Measurements from ENCODE around the gene PRPF19. TPM values are rescaled to one million over a fixed set of nuclear protein-coding genes. Genes with fewer than 3 reads are reported as not detected.
A peak's percentile ranks its signal among the peaks of the same experiment; 100 is the strongest.

The PRPF19 gene
- total RNA-seq, 1 donor from 2014 or later: 111 TPM

- Mint-ChIP-seq H3K36me3 (ENCODE audit: insufficient read depth) (peaks cover 10% of the 10 kb centered on the region), H3K4me1 (ENCODE audit: low read depth) (peaks cover 15% of the 10 kb centered on the region), H3K4me3 (ENCODE audit: low read depth) (no peak overlapping the region), H3K9me3 (ENCODE audit: low read depth) (no peaks in the 10 kb centered on the region), H3K27ac (no peak overlapping the region), H3K27me3 (no peaks in the 10 kb centered on the region)
- TF ChIP-seq CTCF (IDR thresholded peaks at IDR 0.05; ENCODE audit: unreplicated experiment): no peak
- no peak for DNase-seq (ENCODE audit: low spot score, unreplicated experiment)
Measured at GRCh38 chr11:60918939-60919265, 12.5 kb upstream of the PRPF19 start.

- Mint-ChIP-seq H3K36me3 (ENCODE audit: insufficient read depth) (peaks cover 10% of the 10 kb centered on the region), H3K27me3 (no peaks in the 10 kb centered on the region), H3K4me1 (ENCODE audit: low read depth) (peaks cover 19% of the 10 kb centered on the region), H3K9me3 (ENCODE audit: low read depth) (no peaks in the 10 kb centered on the region), H3K27ac (no peak overlapping the region), H3K4me3 (ENCODE audit: low read depth) (no peak overlapping the region)
- DNase-seq (ENCODE audit: low spot score, unreplicated experiment): no peak
- no peak for TF ChIP-seq CTCF (IDR thresholded peaks at IDR 0.05; ENCODE audit: unreplicated experiment)
Measured at GRCh38 chr11:60918251-60918938, 12.0 kb upstream of the PRPF19 start.

- H3K27ac Mint-ChIP-seq: no peak overlapping the region
- peaks cover 21% of the 10 kb centered on the region for H3K4me1 Mint-ChIP-seq (ENCODE audit: low read depth)
- H3K4me3 Mint-ChIP-seq (ENCODE audit: low read depth): no peak overlapping the region
- DNase-seq (ENCODE audit: low spot score, unreplicated experiment): no peak
- no peaks in the 10 kb centered on the region for H3K27me3 Mint-ChIP-seq
- no peaks in the 10 kb centered on the region for H3K9me3 Mint-ChIP-seq (ENCODE audit: low read depth)
- H3K36me3 Mint-ChIP-seq (ENCODE audit: insufficient read depth): peaks cover 7% of the 10 kb centered on the region
- TF ChIP-seq CTCF (IDR thresholded peaks at IDR 0.05; ENCODE audit: unreplicated experiment): no peak
Measured at GRCh38 chr11:60917267-60917666, 10.9 kb upstream of the PRPF19 start.

GRCh38 chr11:60916669-60917206 is 10.4 kb upstream of the PRPF19 start:
- Mint-ChIP-seq H3K27me3 (no peaks in the 10 kb centered on the region), H3K27ac (no peak overlapping the region), H3K9me3 (ENCODE audit: low read depth) (no peaks in the 10 kb centered on the region), H3K4me1 (ENCODE audit: low read depth) (peaks cover 21% of the 10 kb centered on the region), H3K36me3 (ENCODE audit: insufficient read depth) (peaks cover 5% of the 10 kb centered on the region), H3K4me3 (ENCODE audit: low read depth) (no peak overlapping the region)
- DNase-seq (ENCODE audit: low spot score, unreplicated experiment): no peak
- no peak for TF ChIP-seq CTCF (IDR thresholded peaks at IDR 0.05; ENCODE audit: unreplicated experiment)

GRCh38 chr11:60915248-60915914 is 9.0 kb upstream of the PRPF19 start:
- DNase-seq (ENCODE audit: low spot score, unreplicated experiment): no peak
- peaks cover 1% of the 10 kb centered on the region for H3K36me3 Mint-ChIP-seq (ENCODE audit: insufficient read depth)

More at GRCh38 chr11:60915248-60915914, 9.0 kb upstream of the PRPF19 start:
- peaks cover 21% of the 10 kb centered on the region for H3K4me1 Mint-ChIP-seq (ENCODE audit: low read depth)
- peaks cover 6% of the 10 kb centered on the region for H3K27me3 Mint-ChIP-seq
- peak overlapping the region; percentile 88 for H3K4me3 Mint-ChIP-seq (ENCODE audit: low read depth)
- peak overlapping the region; percentile 93 for H3K27ac Mint-ChIP-seq
- H3K9me3 Mint-ChIP-seq (ENCODE audit: low read depth): no peaks in the 10 kb centered on the region
- TF ChIP-seq CTCF (IDR thresholded peaks at IDR 0.05; ENCODE audit: unreplicated experiment): peak; percentile 40

Data from progenitor cell of endocrine pancreas (in vitro differentiated cells).